ENCODE results near the gene EMC8.

The EMC8 gene

GRCh38 chr16:85752511-85753420 lies 46.6 kb downstream of the EMC8 start:
- DNase-seq, result peak; percentile 81

- peak; percentile 32 for DNase-seq
These were observed 47.4 kb downstream of the EMC8 start for GRCh38 chr16:85751698-85752501.

DNA sequence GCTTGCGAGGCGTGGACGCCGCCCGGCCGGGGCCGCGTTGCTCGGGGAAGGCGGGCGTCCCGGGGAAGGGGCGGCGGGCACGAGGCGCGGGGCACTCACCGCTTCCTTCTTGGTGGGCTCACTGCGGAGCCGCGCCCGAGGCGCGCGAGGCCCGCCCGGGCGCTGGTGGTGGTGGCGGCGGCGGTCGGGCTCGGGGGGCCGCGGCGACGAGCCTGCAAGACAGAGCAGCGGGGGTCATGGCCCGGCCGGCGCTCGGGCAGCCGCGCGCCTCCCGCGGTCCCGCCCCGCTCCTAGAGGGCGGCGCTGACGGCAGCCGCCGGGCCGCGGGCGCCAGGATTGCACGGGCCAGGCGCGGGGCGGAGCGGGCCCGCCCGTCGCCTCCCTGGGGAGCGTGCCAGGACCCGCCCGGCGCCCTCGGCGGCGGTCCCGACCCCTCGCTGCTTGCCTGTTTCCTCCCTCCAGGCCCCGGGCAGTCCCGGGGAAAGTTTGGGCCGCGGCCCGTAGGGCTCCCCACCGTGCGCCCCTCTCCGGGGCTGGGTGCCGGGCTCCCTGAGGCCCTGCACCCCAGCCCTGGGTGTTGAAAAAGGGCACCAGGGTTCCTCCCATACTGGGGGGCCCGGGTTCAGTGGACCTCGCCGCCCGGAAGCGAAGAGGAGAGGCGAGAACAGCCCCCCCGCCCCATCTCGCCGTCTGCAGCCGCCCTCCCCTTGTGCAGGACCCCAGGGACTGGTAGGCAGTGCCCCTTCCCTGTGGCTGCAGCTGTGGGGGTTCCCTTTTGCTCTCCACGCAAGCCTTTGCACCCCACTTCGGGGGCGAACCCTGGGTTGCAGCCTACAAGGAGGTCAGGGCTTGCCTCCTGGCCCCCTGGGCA lies 48.3 kb downstream of the EMC8 start, which contains the start of gene C16orf74:
Gene C16orf74 (minus strand): TSS at position 270 of the 871 bp plus-strand sequence. CDS start 15,879 bp downstream, outside the sequence.
- DNase-seq, result peak; percentile 66

GRCh38 chr16:85750146-85750826 lies 49.1 kb downstream of the EMC8 start:
- DNase-seq, result peak; percentile 12

- no peak for DNase-seq
These were observed 49.6 kb downstream of the EMC8 start for GRCh38 chr16:85749771-85750145.

GRCh38 chr16:85746460-85747215 lies 52.7 kb downstream of the EMC8 start:
- no peak for DNase-seq

DNA sequence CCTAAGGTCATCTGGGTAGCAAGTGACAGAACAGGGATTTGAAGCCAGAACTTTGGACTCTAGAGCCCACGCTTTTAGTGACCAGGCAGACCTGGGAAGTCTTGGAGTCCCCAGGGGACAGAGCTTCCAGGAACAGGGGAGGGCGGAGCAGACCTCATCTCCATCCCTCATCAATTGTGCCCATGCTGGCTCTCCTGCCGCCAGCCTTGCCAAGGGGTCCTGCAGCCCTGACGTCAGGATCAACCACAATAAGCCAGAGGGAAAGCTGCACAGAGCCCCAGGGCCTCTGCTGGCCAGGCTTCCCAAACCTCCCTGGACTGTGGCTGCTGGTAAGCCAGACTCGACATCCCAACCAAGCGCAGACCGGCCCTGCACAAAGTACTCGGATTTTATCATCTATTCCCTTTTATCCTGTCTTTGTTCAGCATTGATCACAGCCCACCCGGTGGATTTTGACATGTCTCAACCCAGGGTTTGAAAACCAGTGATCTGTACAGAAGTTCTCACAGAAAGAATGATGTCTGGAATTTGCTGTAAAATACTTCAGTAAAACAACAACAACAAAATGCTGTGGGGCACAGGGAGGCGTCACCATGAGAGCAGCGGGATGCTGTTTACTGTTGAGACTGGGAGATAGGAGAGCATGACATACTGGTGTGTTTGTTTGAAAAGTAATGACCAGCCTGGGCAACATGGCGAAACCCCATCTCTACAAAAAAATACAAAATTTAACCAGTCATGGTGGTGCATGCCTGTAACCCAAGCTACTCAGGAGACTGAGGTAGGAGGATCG lies 60.2 kb downstream of the EMC8 start:
- no peak for DNase-seq

DNA sequence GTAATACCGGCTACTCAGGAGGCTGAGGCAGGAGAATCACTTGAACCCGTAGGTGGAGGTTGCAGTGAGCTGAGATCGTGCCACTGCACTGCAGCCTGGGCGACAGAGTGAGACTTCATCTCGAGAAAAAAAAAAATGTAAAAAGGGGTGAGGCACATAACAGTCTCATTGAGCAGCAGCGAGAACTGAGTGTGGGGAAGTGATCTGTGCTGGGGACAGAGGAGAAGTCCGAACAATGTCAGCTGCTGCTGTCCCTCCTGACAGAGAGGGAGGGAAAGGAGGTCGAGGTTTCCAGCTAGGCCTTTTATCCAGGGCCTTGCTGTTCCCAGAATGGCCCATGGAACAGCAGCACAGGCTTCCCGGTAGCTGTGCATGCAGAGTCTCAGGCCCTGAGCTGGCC lies 62.4 kb downstream of the EMC8 start:
- DNase-seq, result no peak

DNA sequence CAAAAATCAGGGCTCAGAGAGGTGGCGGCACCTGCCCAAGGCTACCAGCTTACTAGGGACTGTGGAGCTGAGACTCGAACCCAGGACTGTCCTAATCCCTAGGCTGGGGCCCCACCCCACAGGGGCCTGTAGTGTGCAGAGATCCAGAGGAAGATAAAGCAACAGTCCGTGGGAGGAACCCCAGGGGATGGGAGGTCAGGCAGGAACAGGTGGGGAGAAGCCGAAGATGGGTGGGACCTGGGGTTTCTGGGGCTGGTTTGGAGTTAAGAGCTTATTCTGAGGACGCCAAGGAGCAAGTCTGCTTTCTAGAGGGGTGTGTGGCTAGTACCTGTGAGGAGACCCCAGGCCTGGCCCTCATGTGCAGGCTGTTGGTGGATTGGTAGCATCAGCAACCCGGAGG lies 63.4 kb downstream of the EMC8 start:
- DNase-seq, result no peak

GRCh38 chr16:85735225-85735635 lies 64.1 kb downstream of the EMC8 start:
- no peak for DNase-seq

DNA sequence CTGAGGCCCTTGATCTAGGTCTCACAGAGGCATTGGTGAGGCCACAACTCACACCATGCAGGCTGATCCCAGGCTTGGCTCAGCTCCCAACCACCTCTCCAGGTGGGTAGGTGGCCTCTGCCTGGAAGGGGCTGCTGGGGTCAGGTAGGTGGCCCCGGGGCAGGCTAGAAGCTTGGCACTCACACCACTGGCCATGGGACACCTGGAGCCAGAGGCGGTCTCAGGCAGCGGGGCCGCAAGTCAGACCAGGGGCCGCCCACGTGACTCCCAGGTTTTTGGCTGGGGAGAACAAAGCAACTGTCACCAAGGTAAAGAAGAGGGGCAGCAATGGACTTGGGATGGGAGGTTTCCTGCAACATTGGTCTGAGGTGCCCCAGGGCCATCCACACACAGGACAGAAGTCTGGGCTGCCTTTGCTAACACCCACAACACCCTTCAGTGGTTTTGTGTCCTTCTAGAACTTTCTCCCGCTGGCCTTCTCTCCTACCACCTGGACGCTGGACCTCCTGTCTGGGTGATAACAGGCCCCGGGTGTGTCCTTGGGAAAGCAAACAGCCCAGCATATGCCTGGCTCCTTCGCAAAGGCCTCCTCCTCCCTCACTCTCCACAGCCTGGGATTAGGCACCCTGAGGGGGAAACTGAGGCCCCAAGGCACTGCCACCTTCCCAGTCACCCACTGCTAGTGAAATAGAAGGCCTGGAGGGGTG lies 64.9 kb downstream of the EMC8 start:
- no peak for DNase-seq

DNA sequence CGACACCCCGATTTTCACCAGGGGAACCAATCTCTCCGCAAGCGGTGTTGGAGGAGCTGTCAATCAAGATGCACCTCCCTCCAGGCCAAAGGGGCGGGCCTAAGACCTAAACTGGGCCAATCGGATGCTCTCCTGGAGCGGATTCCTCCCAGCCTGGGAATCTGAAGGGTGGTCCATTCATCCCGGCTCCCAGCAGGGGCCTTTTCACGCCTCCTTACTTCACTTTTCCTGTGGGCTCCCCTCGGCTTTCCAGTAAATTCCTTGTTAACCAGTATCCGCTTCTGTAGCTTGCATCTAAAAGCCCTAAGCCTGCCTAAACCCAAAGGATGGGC lies 65.5 kb downstream of the EMC8 start:
- no peak for DNase-seq

DNA sequence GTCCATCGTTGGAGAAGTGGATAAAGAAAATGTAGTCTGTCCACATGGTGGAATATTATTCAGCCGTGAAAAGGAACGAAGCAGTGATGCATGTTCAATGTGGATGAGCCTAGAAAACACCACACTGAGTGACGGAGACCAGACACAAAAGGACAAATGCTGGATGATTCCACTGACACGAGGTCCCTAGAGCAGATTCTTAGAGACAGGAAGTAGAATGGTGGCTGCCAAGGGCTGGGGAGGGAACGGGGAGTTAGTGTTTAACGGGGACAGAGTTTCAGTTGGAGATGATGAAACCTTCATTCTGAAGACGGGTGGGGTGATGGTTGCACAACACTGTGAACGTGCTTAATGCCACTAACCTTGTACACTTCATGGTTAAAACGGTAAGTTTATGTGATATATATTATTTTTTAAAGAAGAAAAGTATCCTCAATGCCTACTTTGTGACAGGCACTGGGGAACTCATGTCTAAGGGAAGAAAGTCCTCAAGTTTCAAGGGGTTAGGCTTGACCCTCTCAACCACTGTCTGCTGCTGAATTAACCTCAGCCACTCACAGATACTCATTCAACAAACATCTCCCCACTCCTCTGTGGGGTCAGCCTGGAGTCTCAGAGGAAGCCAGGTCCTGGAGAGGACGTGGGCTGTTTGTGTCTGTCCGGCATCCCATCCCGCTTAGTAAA lies 66.0 kb downstream of the EMC8 start:
- no peak for DNase-seq

DNA sequence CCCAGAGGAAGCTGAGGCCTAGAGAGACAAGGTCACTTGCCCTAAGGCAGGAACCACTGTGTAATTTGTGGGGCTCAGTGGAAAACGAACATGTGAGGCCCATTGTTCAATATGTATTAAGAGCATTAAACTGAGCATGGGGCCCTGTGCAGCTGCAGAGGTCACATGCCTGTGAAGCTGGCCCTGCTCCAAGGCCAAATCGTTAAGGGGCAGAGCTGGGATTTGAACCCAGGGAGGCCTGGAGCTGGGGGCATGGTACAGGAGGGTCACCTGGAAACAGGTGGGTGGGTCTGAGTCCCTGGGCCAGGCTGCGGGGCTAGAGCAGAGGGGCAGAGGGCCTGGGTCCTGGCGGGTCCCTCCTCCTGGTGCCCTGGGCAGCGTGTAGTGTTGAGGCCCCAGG lies 68.2 kb downstream of the EMC8 start:
- peak; percentile 31 for DNase-seq

- DNase-seq, result no peak
These were observed 69.2 kb downstream of the EMC8 start for GRCh38 chr16:85730186-85730465.

GRCh38 chr16:85729452-85730185 lies 69.7 kb downstream of the EMC8 start:
- DNase-seq, result no peak

DNA sequence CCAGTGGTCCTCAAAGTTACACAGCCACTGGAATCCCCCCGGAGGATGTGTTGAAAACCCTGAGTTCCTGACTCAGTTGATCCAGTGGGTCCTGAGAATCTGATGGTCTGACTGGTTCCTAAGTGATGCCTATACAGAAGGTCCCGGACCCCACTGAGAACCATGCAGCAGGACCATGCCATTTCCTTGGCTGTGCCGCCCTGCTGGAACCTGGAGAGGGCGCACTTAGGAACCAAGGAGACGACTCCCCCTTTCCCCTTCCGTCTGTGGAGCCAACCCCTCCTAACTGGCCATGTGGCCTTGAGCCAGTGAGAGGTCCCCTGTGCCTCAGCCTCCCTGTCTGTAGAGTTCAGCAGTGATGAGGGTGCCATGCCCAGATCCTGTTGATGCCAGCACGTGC lies 70.5 kb downstream of the EMC8 start:
- no peak for DNase-seq
